Vagina (tissue), 2 donors: Measurements from ENCODE around the gene SLBP.
"Not testable (repeated sequence)": the region's sequence is repeated elsewhere in the genome, so short reads cannot be mapped to it uniquely, and the experiment has no call there.

Source experiments
- CTCF ChIP-seq, 3 experiments: fragments of 450-650 bp in 2 of 3; fragments of 200-600 bp in 1 of 3; sonication (generic) in 1 of 3; IDR thresholded peaks; one replicate each; pipeline ENCODE4 v1.5.1; 2017 to 2019; ENCODE audit warnings: antibody characterized with exemption in 3 of 3, mild to moderate bottlenecking in 2 of 3, moderate library complexity in 2 of 3
- POLR2AphosphoS5 ChIP-seq, 2 donors: sonication (generic); formaldehyde crosslinking; IDR thresholded peaks; one replicate each; pipeline ENCODE4 v1.9.0; 2017; ENCODE audit warnings: antibody characterized with exemption in 2 of 2, mild to moderate bottlenecking in 2 of 2, low read depth in 1 of 2; ENCODE audit not compliant: insufficient read depth in 1 of 2

GRCh38 chr4:1701671-1702070, 10.4 kb downstream of the SLBP start:
- not testable (repeated sequence) for TF ChIP-seq POLR2AphosphoS5 (IDR thresholded peaks at IDR 0.05; ENCODE audit: insufficient read depth in 1 of 2, low read depth in 1 of 2); CTCF (IDR thresholded peaks at IDR 0.05)
